Measurements from ENCODE around the gene C1QB.

DNA sequence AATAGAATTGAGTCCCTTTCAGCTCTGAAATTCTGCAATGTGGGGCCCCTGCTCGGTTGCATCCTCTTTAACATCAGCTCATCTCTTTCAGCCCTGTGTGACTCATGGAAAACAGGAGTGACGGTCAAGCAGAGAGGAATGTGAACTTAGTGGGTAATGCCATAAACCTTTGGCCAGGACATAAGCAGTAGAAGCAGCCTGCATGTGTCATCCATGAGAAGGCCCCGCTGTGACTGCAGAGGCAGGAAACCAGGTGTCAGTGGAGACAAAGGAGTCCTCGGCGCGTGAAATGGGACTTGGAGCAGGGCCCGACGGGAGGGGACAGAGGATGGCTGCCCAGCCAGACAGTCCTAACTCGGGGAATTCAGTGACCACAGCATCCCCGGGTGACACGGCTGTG is 36.5 kb downstream of the C1QB start:
- TF ChIP-seq, protein P1, sequence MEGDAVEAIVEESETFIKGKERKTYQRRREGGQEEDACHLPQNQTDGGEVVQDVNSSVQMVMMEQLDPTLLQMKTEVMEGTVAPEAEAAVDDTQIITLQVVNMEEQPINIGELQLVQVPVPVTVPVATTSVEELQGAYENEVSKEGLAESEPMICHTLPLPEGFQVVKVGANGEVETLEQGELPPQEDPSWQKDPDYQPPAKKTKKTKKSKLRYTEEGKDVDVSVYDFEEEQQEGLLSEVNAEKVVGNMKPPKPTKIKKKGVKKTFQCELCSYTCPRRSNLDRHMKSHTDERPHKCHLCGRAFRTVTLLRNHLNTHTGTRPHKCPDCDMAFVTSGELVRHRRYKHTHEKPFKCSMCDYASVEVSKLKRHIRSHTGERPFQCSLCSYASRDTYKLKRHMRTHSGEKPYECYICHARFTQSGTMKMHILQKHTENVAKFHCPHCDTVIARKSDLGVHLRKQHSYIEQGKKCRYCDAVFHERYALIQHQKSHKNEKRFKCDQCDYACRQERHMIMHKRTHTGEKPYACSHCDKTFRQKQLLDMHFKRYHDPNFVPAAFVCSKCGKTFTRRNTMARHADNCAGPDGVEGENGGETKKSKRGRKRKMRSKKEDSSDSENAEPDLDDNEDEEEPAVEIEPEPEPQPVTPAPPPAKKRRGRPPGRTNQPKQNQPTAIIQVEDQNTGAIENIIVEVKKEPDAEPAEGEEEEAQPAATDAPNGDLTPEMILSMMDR (conservative IDR thresholded peaks at IDR 0.05; ENCODE audit: low read depth in 2 of 2), result no peak
- TF ChIP-seq EZH2 (IDR thresholded peaks at IDR 0.05; ENCODE audit: low read depth, unreplicated experiment), result no peak
- TF ChIP-seq, protein P2, sequence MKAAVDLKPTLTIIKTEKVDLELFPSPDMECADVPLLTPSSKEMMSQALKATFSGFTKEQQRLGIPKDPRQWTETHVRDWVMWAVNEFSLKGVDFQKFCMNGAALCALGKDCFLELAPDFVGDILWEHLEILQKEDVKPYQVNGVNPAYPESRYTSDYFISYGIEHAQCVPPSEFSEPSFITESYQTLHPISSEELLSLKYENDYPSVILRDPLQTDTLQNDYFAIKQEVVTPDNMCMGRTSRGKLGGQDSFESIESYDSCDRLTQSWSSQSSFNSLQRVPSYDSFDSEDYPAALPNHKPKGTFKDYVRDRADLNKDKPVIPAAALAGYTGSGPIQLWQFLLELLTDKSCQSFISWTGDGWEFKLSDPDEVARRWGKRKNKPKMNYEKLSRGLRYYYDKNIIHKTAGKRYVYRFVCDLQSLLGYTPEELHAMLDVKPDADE (IDR thresholded peaks at IDR 0.05), result no peak
- TF ChIP-seq CREB1 (CRISPR knock-in tag; IDR thresholded peaks at IDR 0.05; ENCODE audit: low read depth), result no peak
- TF ChIP-seq POLR2AphosphoS5 (IDR thresholded peaks at IDR 0.05; ENCODE audit: low read depth), result no peak

All from GM23338 (cell line).